HCT116 (cell line): ENCODE measurements around the gene TRIM65. TPM values are rescaled to one million over a fixed set of nuclear protein-coding genes. Genes with fewer than 3 reads are reported as not detected.
A peak's percentile ranks its signal among the peaks of the same experiment; 100 is the strongest.

ENCODE experiments used
- ATAC-seq: fragments of 200-7000 bp; cut with Tn5 transposase; 2 replicates; pipeline ENCODE4 v1.9.1; 2020; ENCODE audit warnings: mild to moderate bottlenecking, moderate library complexity
- BruUV-seq: library from RNA; stranded (reverse); fragments of 400-500 nt; replicated peaks from 2 replicates; lab custom pipeline; 2021; lab: Mats Ljungman, UMichigan
- CTCF ChIA-PET: fragments of 300-600 bp; sonication (Branson Sonifier 250); formaldehyde crosslinking; loops from one replicate; lab custom pipeline; 2021; ENCODE audit warnings: antibody characterized with exemption; lab: Charles Lee
- POLR2A ChIA-PET: fragments of 300-600, 350-600 bp; sonication (Branson Sonifier 250); formaldehyde crosslinking; loops from one replicate; lab custom pipeline; 2021; ENCODE audit warnings: antibody characterized with exemption; lab: Charles Lee
- RAD21 ChIA-PET, 2 experiments: fragments of 300-600 bp; sonication (Branson Sonifier 250); formaldehyde crosslinking; loops; one replicate each; lab custom pipeline; 2023; ENCODE audit warnings: low total read pairs in 2 of 2; ENCODE audit not compliant: uncharacterized antibody in 2 of 2, unreplicated experiment in 2 of 2, low non-redundant PET in 1 of 2; lab: Charles Lee
- DNase-seq: peaks from one replicate; pipeline ENCODE4 v3.0.0-alpha.2; 2010; ENCODE audit warnings: low read depth, low spot score
- H2AFZ ChIP-seq: fragments of 200-600 bp; shearing (Covaris generic), sonication (generic); 2 replicates; pipeline ENCODE4 v1.6.1; 2017; ENCODE audit warnings: low read depth, mixed run types, mixed read lengths, antibody characterized with exemption, low read length; ENCODE audit not compliant: poor library complexity, severe bottlenecking
- H3K27ac ChIP-seq: 2 replicates; pipeline ENCODE4 v1.5.1; 2012; ENCODE audit warnings: low read depth, low read length
- H3K27me3 ChIP-seq: fragments of 200-600 bp; sonication (generic); 2 replicates; pipeline ENCODE4 v1.6.1; 2016; ENCODE audit warnings: mixed run types, low read length, mixed read lengths; ENCODE audit not compliant: insufficient read depth
- H3K36me3 ChIP-seq, 2 experiments: fragments of 200-500 bp in 1 of 2; fragments of 200-600 bp in 1 of 2; sonication (Bioruptor generic) in 1 of 2; sonication (generic) in 1 of 2; 2 replicates each; pipeline versions ENCODE4 v1.5.1 to v1.6.1; 2014 to 2016; ENCODE audit warnings: low read length in 2 of 2, inconsistent platforms in 1 of 2, mixed read lengths in 1 of 2, mixed run types in 1 of 2; ENCODE audit not compliant: insufficient read depth in 2 of 2, control insufficient read depth in 1 of 2
- H3K4me1 ChIP-seq, 2 experiments: fragments of 200-600 bp in 1 of 2; sonication (generic) in 1 of 2; 2 replicates each; pipeline versions ENCODE4 v1.5.1 to v1.6.1; 2012 to 2017; ENCODE audit warnings: low read length in 2 of 2, inconsistent platforms in 1 of 2, mild to moderate bottlenecking in 1 of 2, mixed read lengths in 1 of 2, mixed run types in 1 of 2, moderate library complexity in 1 of 2; ENCODE audit not compliant: insufficient read depth in 2 of 2, control insufficient read depth in 1 of 2
- H3K4me2 ChIP-seq: fragments of 200-600 bp; sonication (generic); 2 replicates; pipeline ENCODE4 v1.6.1; 2017; ENCODE audit warnings: mixed run types, low read length, mixed read lengths
- H3K4me3 ChIP-seq, 2 experiments: fragments of 200-600 bp in 1 of 2; sonication (generic) in 1 of 2; replicated peaks in 1 of 2; 2 replicates each; pipeline ENCODE4 v1.5.1; 2011 to 2016; ENCODE audit warnings: low read length in 2 of 2, control low read depth in 1 of 2, low read depth in 1 of 2, mild to moderate bottlenecking in 1 of 2, mixed read lengths in 1 of 2, mixed run types in 1 of 2
- H3K79me2 ChIP-seq: fragments of 200-600 bp; sonication (generic); 2 replicates; pipeline ENCODE4 v1.6.1; 2017; ENCODE audit warnings: mild to moderate bottlenecking, mixed run types, low read length, moderate library complexity, mixed read lengths; ENCODE audit not compliant: insufficient read depth
- H3K9ac ChIP-seq: fragments of 200-600 bp; sonication (generic); 2 replicates; pipeline ENCODE4 v1.6.1; 2016; ENCODE audit warnings: low read length, mixed read lengths
- H3K9me2 ChIP-seq: fragments of 200-600 bp; sonication (generic), shearing (Covaris generic); 2 replicates; pipeline ENCODE4 v1.6.1; 2017; ENCODE audit warnings: mixed run types, mild to moderate bottlenecking, moderate library complexity; ENCODE audit not compliant: insufficient read depth
- H3K9me3 ChIP-seq, 2 experiments: fragments of 200-500 bp in 1 of 2; fragments of 200-600 bp in 1 of 2; sonication (Bioruptor generic) in 1 of 2; sonication (generic) in 1 of 2; 2 replicates each; pipeline ENCODE4 v1.6.1; 2014 to 2017; ENCODE audit warnings: low read length in 2 of 2, mixed read lengths in 2 of 2, inconsistent platforms in 1 of 2, low read depth in 1 of 2, mild to moderate bottlenecking in 1 of 2, mixed run types in 1 of 2, moderate library complexity in 1 of 2; ENCODE audit not compliant: control insufficient read depth in 1 of 2, insufficient read depth in 1 of 2
- H4K20me1 ChIP-seq: fragments of 200-600 bp; sonication (generic), shearing (Covaris generic); 2 replicates; pipeline ENCODE4 v1.6.1; 2017; ENCODE audit warnings: mixed run types, mild to moderate bottlenecking, moderate library complexity; ENCODE audit not compliant: insufficient read depth
- CTCF ChIP-seq, 3 experiments: fragments of 200-600 bp in 1 of 3; sonication (generic) in 1 of 3; IDR thresholded peaks in 2 of 3; conservative IDR thresholded peaks in 1 of 3; 2 replicates each; pipeline ENCODE4 v1.5.1; 2012 to 2017; ENCODE audit warnings: low read depth in 2 of 3, low read length in 2 of 3, antibody characterized with exemption in 1 of 3, borderline replicate concordance in 1 of 3, control low read depth in 1 of 3, mild to moderate bottlenecking in 1 of 3, mixed read lengths in 1 of 3, mixed run types in 1 of 3, moderate library complexity in 1 of 3; ENCODE audit not compliant: insufficient read depth in 1 of 3
- SP1 ChIP-seq: IDR thresholded peaks from 2 replicates; pipeline ENCODE4 v1.6.1; 2012; ENCODE audit warnings: low read depth
- intact Hi-C: fragments of 100-400 bp; cut with micrococcal nuclease; formaldehyde crosslinking; loops from 2 replicates; pipeline ENCODE4 v1.10.0; 2022
- total RNA-seq: library from RNA; stranded (reverse); gene quantifications from one replicate; pipeline ENCODE4 v1.2.1, GENCODE V29; 2021; ENCODE audit not compliant: unreplicated experiment

The TRIM65 gene
- total RNA-seq, 1 experiment from 2014 or later = 53.0 TPM

GRCh38 chr17:75895370-75896155, 1.2 kb downstream of the TRIM65 start:
- Histone ChIP-seq H3K27me3 (no peaks in the 10 kb centered on the region), H3K27ac (peak overlapping the region; percentile 100), H3K9me2 (no peaks in the 10 kb centered on the region), H3K4me1 (peaks cover 13 to 26% of the 10 kb centered on the region in 2 experiments), H3K36me3 (peaks cover 11 to 20% of the 10 kb centered on the region in 2 experiments; a peak in 2 of 4 replicates), H3K79me2 (peaks cover 25% of the 10 kb centered on the region; the same call in 1 of the 2 replicates), H2AFZ (no peak overlapping the region), H3K4me3 (peak overlapping the region; percentile 64 to 72), H4K20me1 (no peaks in the 10 kb centered on the region), H3K9me3 (no peaks in the 10 kb centered on the region), H3K9ac (peak overlapping the region; percentile 84), H3K4me2 (peak overlapping the region; percentile 95)
- ChIA-PET RAD21 (interaction anchor here (1.0 to 1.1 kb wide), 2 partner anchors 18 to 24 kb away, joined by 4 read pairs; partner anchors contain the start of gene TRIM47 (in 1 of the 2)), CTCF (interaction anchor here (0.7 to 2.3 kb wide), 7 partner anchors 10 to 116 kb away, joined by 3 to 8 read pairs (median 4); partner anchors contain the start of genes MRPL38, TRIM47 and WBP2), POLR2A (interaction anchor here (0.6 to 5.1 kb wide), 7 partner anchors 9 to 116 kb away, joined by 3 to 22 read pairs (median 4); partner anchors contain the start of genes ACOX1, MRPL38, TEN1 and TRIM47)
- TSS peak; percentile 62 for BruUV-seq
- DNase-seq (no peak), ATAC-seq (peak; percentile 50)
- intact Hi-C loops = no loop called here
- no peak for TF ChIP-seq SP1
- peak in 2 of 3 experiments; percentile 73; a peak in 5 of 6 replicates for TF ChIP-seq CTCF (IDR thresholded peaks at IDR 0.05 in 2 of 3, conservative IDR thresholded peaks at IDR 0.05 in 1 of 3; ENCODE audit: borderline replicate concordance in 1 of 3, insufficient read depth in 1 of 3, low read depth in 2 of 3, low read length in 2 of 3)
